HTERT RPE-1 (cell line): Measurements from ENCODE around the gene FCHSD2.
"Not testable (repeated sequence)": the region's sequence is repeated elsewhere in the genome, so short reads cannot be mapped to it uniquely, and the experiment has no call there.

Experiments
- in situ Hi-C: fragments of 300-500 bp; cut with MboI; formaldehyde crosslinking; loops from 4 replicates; pipeline ENCODE4 v1.14.3; 2020; ENCODE audit warnings: low sequenced_read_pairs

The FCHSD2 gene

DNA sequence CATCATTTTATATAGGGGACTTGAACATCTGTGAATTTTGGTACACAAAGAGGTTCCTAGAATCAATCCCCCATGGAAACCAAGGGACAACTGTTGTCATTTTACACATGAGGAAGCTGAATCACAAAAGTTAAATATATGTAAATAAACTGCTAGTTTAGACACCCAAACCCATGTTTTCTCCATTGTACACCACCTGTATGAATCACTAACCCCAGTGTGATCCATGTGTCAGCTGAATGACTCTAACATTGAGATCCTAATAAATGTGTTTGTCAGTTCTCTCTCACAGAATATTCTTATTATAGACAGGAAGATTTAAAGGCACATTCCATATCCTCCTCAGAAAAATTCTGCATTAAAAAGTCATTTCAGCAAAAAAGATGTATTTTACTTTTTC lies 244.6 kb downstream of the FCHSD2 start:
- in situ Hi-C loops = no loop called here

GRCh38 chr11:72896431-72896830 lies 245.7 kb downstream of the FCHSD2 start:
- in situ Hi-C loops = no loop called here

DNA sequence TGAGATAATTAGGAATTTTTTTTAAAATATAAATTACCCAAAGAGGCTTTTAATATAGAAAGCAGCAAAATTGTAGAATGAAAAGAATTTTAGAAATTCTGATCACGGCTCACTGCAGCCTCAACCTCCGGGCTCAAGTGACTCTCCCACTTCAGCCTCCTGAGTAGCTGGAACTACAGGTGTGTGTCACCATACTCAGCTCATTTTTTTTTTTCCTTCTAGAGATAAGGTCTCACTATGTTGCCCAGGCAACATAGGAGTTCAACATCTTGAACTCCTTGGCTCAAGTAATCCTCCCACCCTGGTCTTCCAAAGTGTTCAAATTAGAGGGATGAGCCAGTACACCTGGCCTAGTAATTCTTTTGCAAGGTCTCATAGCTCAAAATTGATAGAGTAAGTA lies 251.2 kb downstream of the FCHSD2 start:
- in situ Hi-C loops = no loop called here

GRCh38 chr11:72886619-72887018 lies 255.5 kb downstream of the FCHSD2 start:
- in situ Hi-C loops = no loop called here

GRCh38 chr11:72885749-72886609 lies 256.1 kb downstream of the FCHSD2 start:
- in situ Hi-C loops = no loop called here

- in situ Hi-C loops = no loop called here
These were observed 266.0 kb downstream of the FCHSD2 start for GRCh38 chr11:72876147-72876546.

DNA sequence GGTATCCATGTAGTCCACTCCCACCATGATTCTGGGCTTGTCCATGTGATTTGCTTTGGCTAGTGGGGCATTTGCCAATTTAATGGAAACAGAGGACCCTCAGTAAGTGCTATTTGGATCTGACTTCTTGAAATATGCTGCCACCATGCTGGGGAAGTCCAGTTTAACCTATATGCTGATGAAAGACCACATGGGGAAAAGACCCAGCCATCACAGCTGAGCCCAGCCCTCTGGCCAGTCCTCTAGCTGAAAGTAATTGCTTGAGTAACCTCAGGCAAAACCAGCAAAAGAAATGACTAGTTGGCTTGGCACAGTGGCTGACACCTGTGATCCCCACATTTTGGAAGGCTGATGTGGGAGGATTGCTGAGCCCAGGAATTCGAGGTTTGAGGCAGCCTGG lies 266.4 kb downstream of the FCHSD2 start:
- in situ Hi-C loops = no loop called here

DNA sequence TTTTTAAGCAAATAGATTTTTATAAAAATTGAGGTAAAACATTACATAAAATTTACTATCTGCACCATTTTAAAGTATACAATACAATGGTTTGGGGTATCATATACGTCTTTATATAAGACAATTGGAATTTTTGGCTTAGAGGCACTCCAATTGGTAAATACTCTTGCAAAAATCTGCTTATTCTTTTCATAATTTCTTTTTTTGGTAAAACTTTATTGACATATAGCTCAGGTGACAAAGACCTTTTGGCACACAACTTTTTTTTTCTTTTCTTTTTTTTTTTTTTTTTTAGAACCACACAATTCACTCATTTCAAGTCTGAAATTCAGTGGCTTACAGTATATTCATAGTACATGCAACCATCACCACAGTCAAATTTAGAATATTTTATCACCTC lies 270.1 kb downstream of the FCHSD2 start:
- in situ Hi-C loops = no loop called here

DNA sequence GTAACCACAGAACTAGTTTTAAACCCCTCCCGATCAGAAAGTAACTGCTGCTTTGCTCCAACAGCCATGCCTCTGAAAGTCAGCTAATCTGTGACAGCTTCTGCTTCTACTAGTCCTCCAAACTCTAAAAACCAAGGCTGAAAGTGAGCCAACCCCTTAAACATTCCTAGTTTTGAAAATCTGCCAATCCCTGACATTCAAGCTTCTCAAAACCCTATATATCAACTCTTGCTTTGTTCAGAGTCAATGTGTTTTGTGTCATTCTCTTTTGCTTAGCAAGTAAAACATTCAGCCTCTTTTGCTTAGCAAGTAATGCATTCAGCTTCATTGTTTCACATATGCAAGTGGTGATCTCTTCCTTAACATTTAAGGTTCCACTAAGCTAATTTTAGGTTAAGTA lies 271.0 kb downstream of the FCHSD2 start:
- in situ Hi-C loops = no loop called here

GRCh38 chr11:72869831-72870230 lies 272.3 kb downstream of the FCHSD2 start:
- in situ Hi-C loops = no loop called here

DNA sequence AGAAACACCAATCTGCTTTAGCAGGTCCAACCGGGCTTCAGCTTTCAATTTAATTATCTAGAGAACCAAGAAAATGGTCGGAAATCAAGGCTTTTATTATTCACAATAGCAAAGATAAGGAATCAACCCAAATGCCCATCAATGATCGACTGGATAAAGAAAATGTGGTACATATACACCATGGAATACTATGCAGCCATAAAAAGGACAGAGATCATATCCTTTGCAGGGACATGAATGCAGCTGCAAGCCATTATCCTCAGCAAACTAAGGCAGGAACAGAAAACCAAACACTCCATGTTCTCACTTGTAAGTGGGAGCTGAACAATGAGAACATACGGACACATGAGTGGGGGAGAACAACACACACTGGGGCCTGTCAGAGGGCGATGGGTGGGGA lies 274.1 kb downstream of the FCHSD2 start:
- in situ Hi-C loops = no loop called here

GRCh38 chr11:72864702-72865655 lies 277.1 kb downstream of the FCHSD2 start:
- in situ Hi-C loops = no loop called here

DNA sequence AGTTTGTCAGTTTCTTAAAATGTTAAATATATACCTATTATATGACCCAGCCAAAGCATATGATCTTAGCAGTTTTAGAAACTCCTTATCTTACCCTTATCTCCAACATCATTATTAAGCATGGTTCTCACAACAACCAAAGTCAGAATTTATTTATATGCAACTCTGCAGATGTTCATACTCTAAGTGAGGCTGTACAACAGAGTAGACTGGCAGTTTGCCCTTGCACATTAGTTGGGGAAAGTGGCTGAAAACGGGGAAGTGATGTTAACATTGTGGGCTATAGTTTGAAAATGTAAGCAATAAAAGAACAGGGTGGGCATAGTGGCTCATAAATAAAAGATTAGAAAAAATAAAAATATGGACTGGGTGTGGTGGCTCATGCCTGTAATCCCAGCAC lies 278.2 kb downstream of the FCHSD2 start:
- in situ Hi-C loops = no loop called here

DNA sequence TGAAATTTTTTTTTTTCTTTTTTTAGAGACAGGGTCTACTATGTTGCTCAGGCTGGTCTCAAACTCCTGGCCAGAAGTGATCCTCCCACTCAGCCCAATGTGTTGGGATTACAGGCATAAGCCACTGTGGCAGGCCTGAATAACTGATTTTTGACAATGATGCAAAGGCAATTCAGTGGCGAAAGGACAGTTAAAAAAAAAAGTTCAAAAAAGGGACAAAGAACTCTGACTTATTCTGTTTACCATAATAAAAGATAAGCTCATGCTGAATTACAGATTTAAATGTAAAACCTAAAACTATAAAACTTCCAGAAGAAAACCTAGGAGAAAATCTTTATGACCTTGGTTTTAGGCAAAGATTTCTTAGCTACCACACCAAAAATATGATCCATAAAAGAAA lies 279.0 kb downstream of the FCHSD2 start:
- in situ Hi-C loops = no loop called here

DNA sequence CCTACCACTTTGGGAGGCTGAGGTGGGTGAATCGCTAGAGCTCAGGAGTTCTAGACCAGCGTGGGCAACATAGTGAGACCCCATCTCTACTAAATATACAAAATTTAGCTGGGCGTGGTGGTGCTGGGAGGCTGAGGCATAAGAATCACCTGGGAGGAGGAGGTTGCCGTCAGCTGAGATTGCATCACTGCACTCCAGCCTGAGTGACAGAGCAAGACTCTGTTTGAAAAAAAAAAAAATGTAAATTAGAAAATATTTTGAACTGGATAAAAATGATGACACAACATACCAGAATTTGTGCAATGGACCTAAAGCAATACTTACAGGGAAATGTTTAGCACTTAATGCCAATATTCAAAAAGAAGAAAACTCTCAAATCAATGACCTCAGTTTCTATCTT lies 281.5 kb downstream of the FCHSD2 start:
- in situ Hi-C loops = no loop called here

DNA sequence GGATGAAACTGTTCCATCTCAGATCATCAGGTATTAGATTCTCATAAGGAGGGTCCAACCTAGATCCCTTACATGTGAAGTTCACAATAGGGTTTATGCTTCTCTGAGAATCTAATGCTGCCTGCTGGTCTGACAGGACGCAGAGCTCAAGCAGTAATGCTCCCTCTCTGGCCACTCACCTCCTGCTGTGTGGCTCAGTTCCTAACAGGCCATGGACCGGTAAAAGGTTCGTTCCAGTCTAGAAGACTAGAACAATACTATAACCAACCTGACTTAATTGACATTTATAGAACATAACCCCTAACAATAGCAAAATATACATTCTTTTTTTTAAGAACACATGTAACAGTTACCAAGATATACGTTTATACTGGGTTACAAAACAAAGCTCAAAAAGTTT lies 282.1 kb downstream of the FCHSD2 start:
- in situ Hi-C loops = no loop called here

GRCh38 chr11:72859126-72859525 lies 283.0 kb downstream of the FCHSD2 start:
- in situ Hi-C loops = no loop called here

DNA sequence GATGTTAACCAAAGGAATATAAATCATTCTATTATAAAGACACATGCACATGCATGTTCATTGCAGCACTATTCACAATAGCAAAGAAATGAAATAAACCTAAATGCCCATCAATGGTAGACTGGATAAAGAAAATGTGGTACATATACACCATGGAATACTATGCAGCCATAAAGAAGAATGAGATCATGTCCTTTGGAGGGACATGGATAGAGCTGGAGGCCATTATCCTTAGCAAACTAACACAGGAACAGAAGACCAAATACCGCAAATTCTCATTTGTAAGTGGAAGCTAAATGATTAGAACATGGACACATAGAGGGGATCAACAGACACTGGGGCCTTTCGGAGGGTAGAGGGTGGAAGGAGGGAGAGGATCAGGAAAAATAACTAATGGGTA lies 283.9 kb downstream of the FCHSD2 start:
- in situ Hi-C loops = not testable (repeated sequence)

GRCh38 chr11:72856551-72857345 lies 285.4 kb downstream of the FCHSD2 start:
- in situ Hi-C loops = no loop called here

DNA sequence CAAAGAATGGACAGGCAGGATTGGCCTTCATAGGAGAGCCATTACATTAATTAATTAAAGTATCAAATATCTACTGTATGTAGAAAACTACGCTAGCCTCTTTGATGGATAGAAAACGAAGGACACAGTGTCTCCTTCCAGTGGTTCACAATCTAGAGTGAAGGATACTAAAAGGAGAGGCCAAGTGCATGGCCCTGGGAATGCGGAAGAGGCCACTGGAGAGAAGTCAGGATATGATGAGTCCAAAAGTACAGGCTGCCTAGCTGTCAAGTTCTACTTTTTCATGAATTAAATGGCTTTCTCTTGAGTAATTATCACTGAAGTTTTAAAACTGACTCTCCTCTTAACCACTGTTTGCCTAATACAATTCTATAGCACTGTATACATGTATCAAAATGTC lies 286.1 kb downstream of the FCHSD2 start:
- in situ Hi-C loops = no loop called here

GRCh38 chr11:72851726-72852125 lies 290.4 kb downstream of the FCHSD2 start:
- in situ Hi-C loops = no loop called here
